Testis (tissue), 2 donors: ENCODE results near the gene BNC2.

Experiments used
- POLR2A ChIP-seq: fragments of 450-650 bp; IDR thresholded peaks from one replicate; pipeline ENCODE4 v1.6.1; 2017; ENCODE audit warnings: antibody characterized with exemption, mild to moderate bottlenecking, moderate library complexity
- TF ChIP-seq, protein P1 (sequence below), 3 experiments: fragments of 450-650 bp in 2 of 3; fragments of 200-600 bp in 1 of 3; sonication (generic) in 1 of 3; IDR thresholded peaks; one replicate each; pipeline ENCODE4 v1.5.1; 2016 to 2019; ENCODE audit warnings: antibody characterized with exemption in 3 of 3, mild to moderate bottlenecking in 2 of 3, moderate library complexity in 1 of 3

DNA sequence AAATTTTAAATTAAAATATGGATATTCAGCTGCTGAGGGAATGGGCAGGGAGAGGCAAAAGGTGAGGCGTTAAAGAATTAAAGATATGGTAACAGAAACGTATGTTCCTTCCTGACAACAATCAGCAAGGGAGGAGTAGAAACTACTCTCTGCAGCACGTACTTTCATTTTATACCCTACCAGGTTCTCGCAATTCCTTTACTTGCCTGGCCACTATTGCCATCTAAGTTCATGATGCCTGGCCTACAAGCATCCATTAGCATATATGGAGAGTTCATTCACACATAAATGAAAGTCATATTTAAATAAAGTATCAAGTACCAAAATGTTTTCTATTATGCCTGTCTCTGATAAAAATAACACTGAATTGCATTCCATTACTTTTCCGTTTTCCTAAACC lies 125.1 kb downstream of the BNC2 start:
- TF ChIP-seq, protein P1, sequence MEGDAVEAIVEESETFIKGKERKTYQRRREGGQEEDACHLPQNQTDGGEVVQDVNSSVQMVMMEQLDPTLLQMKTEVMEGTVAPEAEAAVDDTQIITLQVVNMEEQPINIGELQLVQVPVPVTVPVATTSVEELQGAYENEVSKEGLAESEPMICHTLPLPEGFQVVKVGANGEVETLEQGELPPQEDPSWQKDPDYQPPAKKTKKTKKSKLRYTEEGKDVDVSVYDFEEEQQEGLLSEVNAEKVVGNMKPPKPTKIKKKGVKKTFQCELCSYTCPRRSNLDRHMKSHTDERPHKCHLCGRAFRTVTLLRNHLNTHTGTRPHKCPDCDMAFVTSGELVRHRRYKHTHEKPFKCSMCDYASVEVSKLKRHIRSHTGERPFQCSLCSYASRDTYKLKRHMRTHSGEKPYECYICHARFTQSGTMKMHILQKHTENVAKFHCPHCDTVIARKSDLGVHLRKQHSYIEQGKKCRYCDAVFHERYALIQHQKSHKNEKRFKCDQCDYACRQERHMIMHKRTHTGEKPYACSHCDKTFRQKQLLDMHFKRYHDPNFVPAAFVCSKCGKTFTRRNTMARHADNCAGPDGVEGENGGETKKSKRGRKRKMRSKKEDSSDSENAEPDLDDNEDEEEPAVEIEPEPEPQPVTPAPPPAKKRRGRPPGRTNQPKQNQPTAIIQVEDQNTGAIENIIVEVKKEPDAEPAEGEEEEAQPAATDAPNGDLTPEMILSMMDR (IDR thresholded peaks at IDR 0.05), result no peak
- no peak for TF ChIP-seq POLR2A
